Suprapubic skin (tissue), 4 donors: Measurements from ENCODE around the gene OR5J2.

Experiments used
- CTCF ChIP-seq, 2 donors: fragments of 200-600 bp in 1 of 2; fragments of 450-650 bp in 1 of 2; sonication (generic) in 1 of 2; IDR thresholded peaks; one replicate each; pipeline ENCODE4 v1.5.1; 2016 to 2019; ENCODE audit warnings: antibody characterized with exemption in 2 of 2, mild to moderate bottlenecking in 1 of 2, moderate library complexity in 1 of 2
- POLR2A ChIP-seq, 2 donors: fragments of 450-650 bp; IDR thresholded peaks; one replicate each; pipeline ENCODE4 v1.6.1; 2017; ENCODE audit warnings: antibody characterized with exemption in 2 of 2, mild to moderate bottlenecking in 2 of 2, moderate library complexity in 2 of 2
- POLR2AphosphoS5 ChIP-seq, 3 donors: sonication (generic); formaldehyde crosslinking; IDR thresholded peaks; one replicate each; pipeline ENCODE4 v1.6.1; 2017; ENCODE audit warnings: antibody characterized with exemption in 3 of 3

- TF ChIP-seq POLR2A (IDR thresholded peaks at IDR 0.05) (no peak), CTCF (IDR thresholded peaks at IDR 0.05) (no peak), POLR2AphosphoS5 (IDR thresholded peaks at IDR 0.05) (no peak)
These were observed 31.4 kb downstream of the OR5J2 start for GRCh38 chr11:56207790-56208189.
